HL-60/S4 (cell line): ENCODE measurements around the gene GLOD5.

Experiments used
- in situ Hi-C: fragments of 300-500 bp; cut with MboI; formaldehyde crosslinking; loops from 2 replicates; pipeline ENCODE4 v1.14.3; 2022; ENCODE audit warnings: low sequenced_read_pairs

GLOD5 gene

DNA sequence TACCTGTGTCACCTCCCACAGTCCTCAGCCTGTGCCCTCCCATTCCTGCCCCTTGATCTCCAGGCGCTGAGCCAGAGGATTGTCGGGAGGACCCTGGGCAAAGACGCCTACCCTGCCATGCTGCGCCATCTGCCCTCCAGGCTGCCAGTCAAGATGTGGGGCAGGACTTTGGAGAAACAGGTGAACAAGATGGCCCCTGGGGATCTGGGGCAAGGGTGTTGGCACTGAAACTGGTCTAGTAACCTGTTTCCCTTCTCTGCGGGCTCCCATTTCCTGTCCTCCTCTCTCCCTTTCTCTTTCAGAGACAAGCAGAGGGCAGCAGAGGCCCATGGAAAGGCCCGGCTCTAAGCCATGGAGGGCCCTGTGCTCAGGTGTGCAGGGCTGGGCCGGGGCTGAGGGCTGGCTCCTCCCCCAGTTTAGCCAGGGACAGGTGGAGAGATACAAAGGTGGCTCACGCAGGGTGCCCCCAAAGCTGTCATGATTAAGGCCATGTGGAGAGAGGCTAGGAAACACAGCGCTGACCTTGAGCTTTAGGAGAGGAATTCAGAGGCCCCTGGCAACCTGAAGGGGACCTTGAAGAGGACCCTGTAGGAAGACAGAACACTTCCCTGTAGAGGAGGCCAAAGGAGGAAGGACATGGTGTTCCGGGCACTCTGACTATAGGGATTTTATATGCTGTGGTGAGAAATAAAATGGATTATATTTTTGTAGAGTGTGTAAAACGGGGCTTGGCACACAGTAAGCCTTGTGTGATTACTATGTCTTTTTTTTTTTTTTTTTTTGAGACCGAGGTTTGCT, at the start of gene GLOD5:
GLOD5 (plus strand) TSS at position 74 of the 798 bp plus-strand sequence; CDS start at position 118, 44 bp downstream.
- in situ Hi-C loops: no loop called here

DNA sequence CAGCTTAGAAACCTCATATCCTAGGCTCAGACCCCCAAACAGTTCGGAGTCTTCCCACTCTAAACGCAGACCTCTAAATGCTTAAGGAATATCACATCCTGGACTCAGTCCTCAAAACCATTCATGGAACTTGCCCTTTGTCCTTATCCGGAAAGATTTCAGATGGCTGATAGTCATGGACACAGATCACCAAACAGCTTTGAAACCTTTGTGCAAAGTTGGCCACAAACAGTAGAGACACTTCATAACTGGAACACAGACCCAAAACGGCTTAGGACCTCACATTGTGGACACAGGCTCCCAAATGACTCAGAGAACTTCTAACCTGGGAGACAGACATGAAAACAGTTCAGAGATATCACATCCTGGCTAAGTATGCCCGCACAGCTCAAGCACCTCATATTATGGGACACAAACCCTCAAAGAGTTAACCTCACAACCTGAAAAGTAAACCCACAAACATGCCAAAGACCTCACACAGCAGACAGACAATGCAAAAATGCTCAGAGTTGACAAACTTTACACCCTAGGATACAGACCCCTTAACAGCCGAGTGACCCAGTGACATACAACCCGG, 49.5 kb upstream of the GLOD5 start:
- in situ Hi-C loops: loop anchor here (25.0 kb wide), 1 partner anchor 100 kb away; no protein-coding TSS in a partner anchor

DNA sequence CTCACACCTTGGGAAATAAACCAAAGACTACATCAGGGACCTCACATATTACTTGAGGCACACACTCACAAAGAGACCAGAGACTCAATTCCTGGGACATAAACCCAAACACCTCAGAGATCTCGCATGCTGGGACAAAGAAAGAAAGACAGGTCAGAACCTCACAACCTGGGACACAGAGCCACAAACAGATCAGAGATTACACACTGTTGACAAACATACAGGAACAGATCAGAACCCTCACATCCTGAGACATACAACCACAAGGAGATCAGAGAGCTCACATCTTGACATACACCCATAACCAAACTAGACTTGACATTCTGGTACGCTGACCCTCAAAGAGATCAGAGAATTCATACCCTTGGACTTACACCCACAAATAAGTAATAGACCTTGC, 47.7 kb upstream of the GLOD5 start:
- in situ Hi-C loops: loop anchor here (25.0 kb wide), 1 partner anchor 102 kb away; no protein-coding TSS in a partner anchor

DNA sequence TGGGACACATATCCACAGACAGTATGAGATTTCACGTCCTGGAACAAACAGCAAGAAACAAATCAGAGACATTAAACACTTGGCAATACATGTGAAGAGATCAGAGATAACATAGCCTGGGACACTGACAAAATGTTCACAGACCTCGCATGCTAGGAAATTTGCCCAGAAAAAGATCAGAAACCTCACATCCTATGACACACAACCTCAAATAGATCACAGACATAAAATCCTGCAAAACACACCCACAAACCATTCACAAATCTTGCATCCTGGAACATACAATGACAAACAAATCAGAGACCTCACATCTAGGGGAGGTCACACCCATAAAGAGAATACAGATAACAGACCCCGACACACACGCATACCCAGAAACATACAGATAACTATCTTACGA, 47.0 kb upstream of the GLOD5 start:
- in situ Hi-C loops: loop anchor here (25.0 kb wide), 1 partner anchor 102 kb away; no protein-coding TSS in a partner anchor

GRCh38 chrX:48715072-48715471, 46.5 kb upstream of the GLOD5 start:
- in situ Hi-C loops: loop anchor here (25.0 kb wide), 1 partner anchor 103 kb away; no protein-coding TSS in a partner anchor

DNA sequence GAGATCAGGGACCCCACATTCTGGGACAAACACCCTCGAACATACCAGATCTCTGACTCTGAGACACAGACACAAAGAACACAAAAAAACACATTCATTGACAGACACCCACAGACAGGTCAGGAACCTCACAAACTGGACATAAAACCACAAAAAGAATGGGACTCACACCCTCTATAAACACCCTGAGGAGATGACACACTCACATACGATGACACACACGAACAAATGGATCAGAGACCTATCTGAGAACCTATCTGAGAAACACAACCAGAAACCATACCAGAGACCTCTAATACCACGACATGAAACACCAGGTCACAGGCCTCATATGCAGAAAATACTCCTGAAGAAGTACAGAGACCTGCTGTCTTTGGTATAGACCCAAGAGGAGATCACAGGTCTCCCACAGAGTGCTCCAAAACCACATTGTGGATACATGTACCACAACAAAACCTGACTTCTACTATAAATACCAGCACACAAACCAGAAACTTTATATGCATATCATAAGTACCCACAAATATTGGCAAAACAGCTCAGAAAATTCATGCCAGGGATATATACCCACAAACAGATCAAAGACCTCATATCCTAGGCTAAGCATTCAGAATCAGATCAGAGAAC, 45.6 kb upstream of the GLOD5 start:
- in situ Hi-C loops: loop anchor here (25.0 kb wide), 1 partner anchor 104 kb away; no protein-coding TSS in a partner anchor

GRCh38 chrX:48719958-48720357, 41.6 kb upstream of the GLOD5 start:
- in situ Hi-C loops: loop anchor here (25.0 kb wide), 1 partner anchor 108 kb away; no protein-coding TSS in a partner anchor

DNA sequence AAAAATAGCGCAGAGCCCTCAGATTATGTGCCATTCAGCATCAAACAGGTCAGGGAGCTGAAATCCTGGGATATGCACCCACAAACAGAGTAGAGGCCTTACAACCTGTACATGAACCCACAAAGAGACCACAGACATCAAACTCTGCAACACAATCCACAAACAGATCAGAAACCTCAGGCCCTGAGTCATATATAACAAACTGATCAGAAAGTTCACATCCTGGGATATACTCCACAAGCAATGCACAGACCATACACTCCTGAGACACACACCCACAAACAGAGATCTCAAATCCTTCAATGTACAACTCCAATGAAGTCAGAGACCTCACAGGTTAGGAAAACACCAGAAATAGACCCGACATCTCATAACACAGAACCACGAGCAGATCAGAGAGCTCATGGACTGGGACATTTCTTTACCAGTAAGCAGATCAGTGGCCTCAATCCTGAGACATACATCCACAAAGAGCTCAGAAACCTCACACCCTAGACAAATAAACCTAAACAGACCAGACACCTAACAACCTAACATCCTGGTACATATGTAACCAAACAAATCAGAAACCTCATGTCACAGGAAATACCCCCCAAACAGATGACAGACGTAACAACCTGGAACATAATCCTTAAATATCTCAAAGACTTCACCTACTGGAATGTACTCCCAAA, 40.8 kb upstream of the GLOD5 start:
- in situ Hi-C loops: loop anchor here (25.0 kb wide), 1 partner anchor 108 kb away; no protein-coding TSS in a partner anchor

- in situ Hi-C loops: loop anchor here (25.0 kb wide), 1 partner anchor 110 kb away; no protein-coding TSS in a partner anchor
Observed at GRCh38 chrX:48721916-48722315, 39.6 kb upstream of the GLOD5 start.

DNA sequence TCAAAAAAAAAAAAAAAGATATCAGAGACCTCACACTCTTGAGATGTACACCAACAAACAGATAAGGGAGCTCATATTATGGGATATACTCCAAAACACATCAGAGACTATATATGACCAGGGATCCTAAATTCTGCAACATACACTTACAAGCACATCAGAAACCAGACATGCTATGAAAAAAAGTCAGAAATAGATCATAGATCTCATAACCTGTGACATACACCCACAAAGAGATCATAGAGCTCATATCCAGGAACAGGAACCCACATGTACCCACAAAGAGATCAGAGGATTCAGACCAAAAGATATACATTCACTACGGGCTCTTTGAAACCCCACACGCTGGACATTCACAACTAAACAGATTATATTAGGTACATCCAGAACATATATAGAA, 35.0 kb upstream of the GLOD5 start:
- in situ Hi-C loops: no loop called here

- in situ Hi-C loops: no loop called here
Observed at GRCh38 chrX:48728653-48729052, 32.9 kb upstream of the GLOD5 start.

- in situ Hi-C loops: no loop called here
Observed at GRCh38 chrX:48736303-48736702, 25.2 kb upstream of the GLOD5 start.

DNA sequence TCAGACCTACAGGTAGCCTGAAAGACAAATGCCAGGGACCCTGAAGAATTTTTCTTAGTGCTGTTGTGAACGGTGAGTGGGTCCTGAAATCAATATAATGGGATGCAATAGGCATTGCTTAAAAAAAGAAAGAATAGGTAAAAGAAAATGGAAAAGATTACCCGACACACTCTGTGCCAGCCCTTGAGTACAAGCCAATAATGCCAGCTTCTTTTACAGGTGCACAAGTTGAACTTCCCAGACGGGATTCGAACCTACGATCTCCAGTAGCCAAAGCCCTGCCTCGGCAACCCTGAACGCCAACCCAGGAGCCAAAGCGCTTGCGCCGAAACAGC, 24.7 kb upstream of the GLOD5 start:
- in situ Hi-C loops: no loop called here

DNA sequence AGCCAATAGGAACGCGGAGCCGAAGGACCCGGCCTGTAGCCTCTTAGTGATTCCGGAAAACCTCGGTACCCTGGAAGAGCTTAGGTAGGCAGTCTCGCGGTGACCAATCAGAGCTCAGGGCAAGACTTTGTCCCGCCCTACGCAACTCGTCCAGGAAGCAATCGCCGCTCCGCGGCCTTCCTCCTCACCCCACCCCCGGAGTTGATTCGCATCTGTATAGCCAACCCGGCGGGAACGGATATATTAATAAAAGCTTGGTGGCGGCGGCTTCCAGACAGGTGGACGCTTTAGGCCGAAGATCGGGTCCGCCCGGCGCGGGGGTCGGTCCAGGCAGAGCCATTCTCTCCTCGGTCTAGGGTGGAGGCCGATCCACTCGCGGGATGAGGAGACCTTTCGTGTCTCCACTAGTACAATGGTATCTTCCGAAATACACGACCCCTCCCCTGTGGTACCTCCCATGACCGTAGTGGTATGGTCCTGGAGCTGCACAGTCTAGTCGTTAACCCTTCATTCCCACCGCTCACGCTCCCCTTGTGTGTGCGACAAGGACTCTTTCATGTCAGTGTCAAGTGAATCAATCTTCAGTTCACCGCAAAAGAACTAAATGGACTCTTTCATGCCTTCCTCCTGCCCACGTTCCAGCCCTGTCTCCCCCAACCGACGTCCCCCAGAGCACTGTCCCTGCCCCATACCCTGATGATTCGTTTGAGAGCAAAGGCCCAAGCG, 24.2 kb upstream of the GLOD5 start:
- in situ Hi-C loops: no loop called here

GRCh38 chrX:48737940-48738339, 23.6 kb upstream of the GLOD5 start:
- in situ Hi-C loops: no loop called here

- in situ Hi-C loops: no loop called here
Observed at GRCh38 chrX:48741834-48742233, 19.7 kb upstream of the GLOD5 start.

DNA sequence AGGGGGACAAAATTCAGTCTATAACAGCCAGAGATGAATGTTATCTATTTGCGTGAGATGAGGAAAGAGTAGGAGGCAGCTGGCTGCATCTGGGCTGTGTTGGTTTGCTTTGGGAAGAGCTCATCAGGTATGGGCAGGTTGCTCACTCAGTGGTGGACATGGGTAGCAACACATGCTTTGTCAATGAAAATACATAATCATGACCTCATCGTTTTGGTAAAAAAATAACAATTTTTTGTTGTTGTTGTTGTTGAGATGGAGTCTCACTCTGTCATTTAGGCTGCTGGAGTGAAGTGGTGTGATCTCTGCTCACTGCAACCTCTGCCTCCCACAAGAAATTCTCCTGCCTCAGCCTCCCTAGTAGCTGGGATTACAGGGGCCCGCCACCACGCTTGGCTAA, 16.3 kb upstream of the GLOD5 start:
- in situ Hi-C loops: no loop called here

DNA sequence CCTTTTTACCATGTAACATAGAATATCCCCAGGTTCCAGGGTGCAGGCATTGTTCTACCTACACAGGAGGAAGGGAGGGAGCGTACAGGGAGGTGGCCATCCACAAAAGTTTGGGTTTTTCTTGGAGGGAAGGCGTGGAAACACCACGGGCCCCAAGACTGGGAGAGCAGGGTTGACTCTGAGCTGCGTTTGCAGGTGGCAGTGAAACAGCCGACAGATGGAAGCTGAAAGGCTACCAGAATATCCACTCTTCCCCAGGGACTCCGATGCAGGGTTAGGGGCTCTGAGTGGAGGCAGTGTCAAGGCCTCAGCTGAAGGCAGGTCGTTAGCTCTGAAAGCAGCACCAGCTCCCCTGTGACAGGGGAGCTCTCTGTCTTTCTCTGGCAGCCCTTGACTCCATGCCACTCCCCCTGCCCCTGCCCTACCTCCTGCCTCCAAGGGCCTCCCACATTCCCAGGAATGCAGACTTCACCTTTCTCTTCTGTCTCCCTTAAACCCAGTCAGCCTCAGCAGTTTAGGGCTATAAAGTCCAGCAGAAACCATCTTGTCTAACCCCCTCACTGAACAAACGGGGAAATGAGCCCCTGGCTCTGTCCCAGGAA, 14.0 kb upstream of the GLOD5 start:
- in situ Hi-C loops: no loop called here

DNA sequence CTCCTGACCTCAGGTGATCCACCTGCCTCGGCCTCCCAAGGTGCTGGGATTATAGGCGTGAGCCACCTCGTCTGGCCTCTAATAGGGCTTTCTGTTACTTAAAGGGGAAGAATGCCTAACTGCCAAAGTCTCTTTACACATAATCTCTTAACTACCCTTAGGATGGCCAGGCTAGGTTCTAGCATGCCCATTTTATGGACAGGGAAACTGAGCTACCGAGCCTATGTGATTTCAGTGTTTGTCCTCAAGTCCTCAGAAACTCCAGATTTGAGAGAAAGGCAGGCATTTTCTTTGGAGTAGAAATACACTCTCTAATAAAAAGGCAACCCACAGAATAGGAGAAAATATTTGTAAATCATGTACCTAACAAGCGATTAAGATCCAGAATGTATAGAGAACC, 12.4 kb upstream of the GLOD5 start:
- in situ Hi-C loops: no loop called here

DNA sequence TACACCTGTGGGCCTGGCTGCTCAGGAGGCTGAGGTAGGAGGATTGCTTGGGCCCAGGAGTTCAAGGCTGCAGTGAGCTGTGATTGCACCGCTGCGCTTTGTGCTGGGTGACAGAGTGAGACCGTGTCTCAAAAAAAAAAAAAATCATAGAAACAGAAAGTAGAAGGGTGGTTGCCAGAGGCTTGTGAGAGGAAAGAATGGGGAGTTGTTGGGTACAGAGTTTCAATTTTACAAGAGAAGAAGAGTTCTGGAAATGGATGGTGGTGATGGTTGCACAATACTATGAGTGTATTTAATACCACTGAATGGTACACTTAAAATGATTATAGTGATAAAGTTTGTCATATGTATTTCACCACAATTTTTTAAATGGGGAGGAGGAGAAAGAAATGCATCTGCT, 10.2 kb upstream of the GLOD5 start:
- in situ Hi-C loops: no loop called here
